CD8-positive, alpha-beta memory T cell (primary cell): ENCODE measurements around the gene KCNMA1. TPM values are rescaled to one million over a fixed set of nuclear protein-coding genes. Genes with fewer than 3 reads are reported as not detected.

Experiments used
- CTCF ChIA-PET: fragments of 350-600 bp; sonication (Branson Sonifier 250); formaldehyde crosslinking; loops from one replicate; lab custom pipeline; 2021; ENCODE audit warnings: antibody characterized with exemption; lab: Charles Lee
- POLR2A ChIA-PET: fragments of 350-600 bp; sonication (Branson Sonifier 250); formaldehyde crosslinking; loops from one replicate; lab custom pipeline; 2021; ENCODE audit warnings: antibody characterized with exemption; lab: Charles Lee
- DNase-seq, 5 donors: peaks; one replicate each; pipeline versions ENCODE4 v3.0.0 to v3.0.0-alpha.2; 2020 to 2022; ENCODE audit warnings: mixed read lengths in 1 of 5
- H3K27ac ChIP-seq: one replicate; pipeline ENCODE4 v1.7.0; 2013; ENCODE audit warnings: low read depth, mild to moderate bottlenecking, low read length, moderate library complexity
- H3K27me3 ChIP-seq: 2 replicates; pipeline ENCODE4 v1.7.0; 2013; ENCODE audit warnings: low read length, mild to moderate bottlenecking; ENCODE audit not compliant: insufficient read depth, poor library complexity, severe bottlenecking
- H3K36me3 ChIP-seq: 2 replicates; pipeline ENCODE4 v1.7.0; 2013; ENCODE audit warnings: mild to moderate bottlenecking, low read length, moderate library complexity; ENCODE audit not compliant: insufficient read depth
- H3K4me1 ChIP-seq: 2 replicates; pipeline ENCODE4 v1.7.0; 2013; ENCODE audit warnings: mild to moderate bottlenecking, low read length, moderate library complexity; ENCODE audit not compliant: insufficient read depth
- H3K4me3 ChIP-seq: 2 replicates; pipeline ENCODE4 v1.7.0; 2013; ENCODE audit warnings: mild to moderate bottlenecking, low read length
- H3K9me3 ChIP-seq: 2 replicates; pipeline ENCODE4 v1.7.0; 2013; ENCODE audit warnings: mild to moderate bottlenecking, low read length
- H3K27ac Mint-ChIP-seq, 8 donors: one replicate each; pipeline ENCODE4 v1.8.0; 2020 to 2021; ENCODE audit warnings: mixed read lengths in 8 of 8, mild to moderate bottlenecking in 6 of 8, inconsistent platforms in 3 of 8, moderate library complexity in 3 of 8
- H3K27me3 Mint-ChIP-seq, 2 donors: one replicate each; pipeline ENCODE4 v1.8.0; 2020 to 2021; ENCODE audit warnings: mixed read lengths in 2 of 2, mild to moderate bottlenecking in 1 of 2, moderate library complexity in 1 of 2
- H3K36me3 Mint-ChIP-seq, 3 donors: one replicate each; pipeline ENCODE4 v1.8.0; 2020 to 2021; ENCODE audit warnings: mixed read lengths in 3 of 3, inconsistent platforms in 1 of 3, mild to moderate bottlenecking in 1 of 3
- H3K4me1 Mint-ChIP-seq, 3 donors: one replicate each; pipeline ENCODE4 v1.8.0; 2020 to 2021; ENCODE audit warnings: mixed read lengths in 3 of 3, inconsistent platforms in 1 of 3, mild to moderate bottlenecking in 1 of 3
- H3K4me3 Mint-ChIP-seq, 7 donors: one replicate each; pipeline ENCODE4 v1.8.0; 2020 to 2021; ENCODE audit warnings: mixed read lengths in 7 of 7, mild to moderate bottlenecking in 6 of 7, moderate library complexity in 4 of 7, inconsistent platforms in 2 of 7
- H3K9me3 Mint-ChIP-seq, 5 donors: one replicate each; pipeline ENCODE4 v1.8.0; 2020 to 2022; ENCODE audit warnings: mixed read lengths in 5 of 5, mild to moderate bottlenecking in 3 of 5, moderate library complexity in 2 of 5, inconsistent platforms in 1 of 5
- polyA plus RNA-seq: library from polyadenylated mRNA; unstranded; fragments of 300-500 nt; fragmentation: Illumina TruSeq; gene quantifications from one replicate; pipeline ENCODE4 v1.2.3, GENCODE V29; 2021
- total RNA-seq, 2 experiments: library from RNA; stranded (reverse); gene quantifications; one replicate each; pipeline ENCODE4 v1.2.3, GENCODE V29; 2021

KCNMA1 gene
- total and polyA plus RNA-seq, 3 experiments from 2014 or later, result 0.20 to 0.31 TPM; not detected in 1

DNA sequence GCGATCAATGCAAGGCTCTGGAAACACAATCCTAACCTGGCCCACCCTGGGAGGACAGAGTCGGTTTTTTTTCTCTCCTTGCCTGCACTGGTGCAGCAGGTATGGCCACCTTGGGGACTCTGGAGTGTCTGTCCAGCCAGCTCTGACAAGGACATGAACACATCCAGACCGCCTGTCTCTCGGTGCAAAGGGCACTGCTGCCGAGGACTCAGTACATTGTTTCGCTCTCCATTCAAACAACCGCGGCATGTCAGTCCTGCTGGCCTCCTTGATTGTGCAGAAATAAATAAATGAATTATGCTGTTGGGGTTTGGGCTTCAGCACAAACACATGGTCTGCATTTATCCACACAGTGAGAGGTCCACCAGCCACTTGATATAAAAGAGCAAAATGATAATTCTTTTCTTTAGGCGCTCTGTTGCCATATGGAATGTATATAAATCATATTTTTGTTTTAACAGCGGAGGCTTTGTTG lies 565.2 kb downstream of the KCNMA1 start:
- Mint-ChIP-seq H3K27ac (no peak overlapping the region), H3K4me1 (no peaks in the 10 kb centered on the region), H3K9me3 (no peaks in the 10 kb centered on the region), H3K27me3 (peaks cover 0 to 5% of the 10 kb centered on the region in 2 donors), H3K4me3 (no peak overlapping the region), H3K36me3 (no peaks in the 10 kb centered on the region)
- Histone ChIP-seq H3K27ac (no peak overlapping the region), H3K9me3 (no peaks in the 10 kb centered on the region), H3K4me1 (no peaks in the 10 kb centered on the region), H3K27me3 (no peaks in the 10 kb centered on the region), H3K36me3 (no peaks in the 10 kb centered on the region), H3K4me3 (no peak overlapping the region)
- ChIA-PET POLR2A (no interaction called here), CTCF (no interaction called here)
- no peak for DNase-seq

DNA sequence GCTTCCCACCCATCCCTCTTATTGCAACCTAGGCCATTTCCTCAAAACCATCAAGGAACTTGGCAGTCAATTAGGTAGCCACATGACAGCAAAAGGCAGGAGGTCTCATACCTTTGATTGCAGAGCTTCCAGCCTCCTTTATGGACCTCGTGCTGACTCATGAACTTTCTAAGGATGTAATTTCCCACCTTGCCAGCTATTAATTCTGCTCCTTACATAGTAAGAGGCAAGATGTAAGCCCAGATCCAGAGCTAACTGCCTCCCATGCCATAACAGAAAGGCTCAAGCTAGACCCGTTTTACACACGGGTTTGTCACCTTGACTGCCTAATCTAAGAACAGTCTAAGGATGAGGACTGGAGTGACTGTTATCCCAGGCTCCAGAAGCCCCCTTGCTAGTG lies 565.7 kb downstream of the KCNMA1 start:
- Histone ChIP-seq H3K9me3 (no peaks in the 10 kb centered on the region), H3K4me1 (no peaks in the 10 kb centered on the region), H3K27me3 (no peaks in the 10 kb centered on the region), H3K36me3 (no peaks in the 10 kb centered on the region), H3K4me3 (no peak overlapping the region), H3K27ac (no peak overlapping the region)
- H3K27ac Mint-ChIP-seq, result no peak overlapping the region
- H3K9me3 Mint-ChIP-seq, result no peaks in the 10 kb centered on the region
- peaks cover 0 to 5% of the 10 kb centered on the region in 2 donors for H3K27me3 Mint-ChIP-seq
- no peak for DNase-seq
- CTCF ChIA-PET, result interaction anchor here (0.6 kb wide), 1 partner anchor 9 kb away, joined by 3 read pairs; no protein-coding TSS in a partner anchor
- no peaks in the 10 kb centered on the region for H3K4me1 Mint-ChIP-seq
- H3K4me3 Mint-ChIP-seq, result no peak overlapping the region
- H3K36me3 Mint-ChIP-seq, result no peaks in the 10 kb centered on the region
- POLR2A ChIA-PET, result no interaction called here

GRCh38 chr10:77071001-77071511 lies 566.6 kb downstream of the KCNMA1 start:
- no peaks in the 10 kb centered on the region for H3K36me3 ChIP-seq
- no peaks in the 10 kb centered on the region for H3K4me1 ChIP-seq
- Mint-ChIP-seq H3K4me3 (no peak overlapping the region), H3K27me3 (peaks cover 0 to 5% of the 10 kb centered on the region in 2 donors), H3K4me1 (no peaks in the 10 kb centered on the region), H3K9me3 (no peaks in the 10 kb centered on the region), H3K36me3 (no peaks in the 10 kb centered on the region), H3K27ac (no peak overlapping the region)
- CTCF ChIA-PET, result no interaction called here
- no peaks in the 10 kb centered on the region for H3K27me3 ChIP-seq
- no peak for DNase-seq
- H3K9me3 ChIP-seq, result no peaks in the 10 kb centered on the region
- POLR2A ChIA-PET, result no interaction called here
- no peak overlapping the region for H3K4me3 ChIP-seq
- no peak overlapping the region for H3K27ac ChIP-seq

DNA sequence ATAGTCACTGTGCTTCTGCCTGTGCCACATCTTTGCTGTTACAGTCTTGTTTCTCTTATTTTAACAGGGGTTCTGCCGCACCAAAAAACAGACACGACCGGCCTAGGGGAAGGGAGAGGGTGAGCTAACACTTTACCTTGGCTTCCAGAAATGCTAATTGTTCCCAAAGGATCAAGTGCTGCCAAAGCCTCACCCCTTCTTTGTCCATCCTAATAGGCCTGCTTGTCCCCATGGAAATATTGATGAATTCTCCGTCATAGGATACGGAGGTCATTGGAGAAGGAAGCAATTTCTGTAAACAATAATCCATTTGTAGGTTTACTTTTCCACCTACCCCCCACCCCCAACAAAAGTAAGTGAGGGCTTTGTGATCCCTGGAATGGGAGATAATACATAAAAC lies 567.3 kb downstream of the KCNMA1 start:
- no peak for DNase-seq
- Mint-ChIP-seq H3K27me3 (peaks cover 0 to 5% of the 10 kb centered on the region in 2 donors), H3K9me3 (no peaks in the 10 kb centered on the region), H3K4me1 (no peaks in the 10 kb centered on the region), H3K27ac (no peak overlapping the region), H3K36me3 (no peaks in the 10 kb centered on the region), H3K4me3 (no peak overlapping the region)
- Histone ChIP-seq H3K9me3 (no peaks in the 10 kb centered on the region), H3K36me3 (no peaks in the 10 kb centered on the region), H3K27ac (no peak overlapping the region), H3K4me1 (no peaks in the 10 kb centered on the region), H3K27me3 (no peaks in the 10 kb centered on the region), H3K4me3 (no peak overlapping the region)
- ChIA-PET CTCF (no interaction called here), POLR2A (no interaction called here)

GRCh38 chr10:77068969-77069368 lies 568.6 kb downstream of the KCNMA1 start:
- H3K4me1 ChIP-seq, result no peaks in the 10 kb centered on the region
- no peaks in the 10 kb centered on the region for H3K36me3 ChIP-seq
- no peak overlapping the region for H3K27ac ChIP-seq
- H3K4me3 ChIP-seq, result no peak overlapping the region
- Mint-ChIP-seq H3K4me3 (no peak overlapping the region), H3K9me3 (no peaks in the 10 kb centered on the region), H3K27me3 (peaks cover 0 to 4% of the 10 kb centered on the region in 2 donors), H3K4me1 (no peaks in the 10 kb centered on the region), H3K36me3 (no peaks in the 10 kb centered on the region), H3K27ac (no peak overlapping the region)
- no peaks in the 10 kb centered on the region for H3K27me3 ChIP-seq
- POLR2A ChIA-PET, result no interaction called here
- no peaks in the 10 kb centered on the region for H3K9me3 ChIP-seq
- DNase-seq, result no peak
- CTCF ChIA-PET, result no interaction called here

- Mint-ChIP-seq H3K4me3 (no peak overlapping the region), H3K4me1 (no peaks in the 10 kb centered on the region), H3K27me3 (peaks cover 0 to 4% of the 10 kb centered on the region in 2 donors), H3K9me3 (no peaks in the 10 kb centered on the region), H3K27ac (no peak overlapping the region), H3K36me3 (no peaks in the 10 kb centered on the region)
- Histone ChIP-seq H3K9me3 (no peaks in the 10 kb centered on the region), H3K4me3 (no peak overlapping the region), H3K27me3 (no peaks in the 10 kb centered on the region), H3K27ac (no peak overlapping the region), H3K36me3 (no peaks in the 10 kb centered on the region), H3K4me1 (no peaks in the 10 kb centered on the region)
- POLR2A ChIA-PET, result no interaction called here
- no peak for DNase-seq
- CTCF ChIA-PET, result no interaction called here
These were observed 569.3 kb downstream of the KCNMA1 start for GRCh38 chr10:77068272-77068671.

DNA sequence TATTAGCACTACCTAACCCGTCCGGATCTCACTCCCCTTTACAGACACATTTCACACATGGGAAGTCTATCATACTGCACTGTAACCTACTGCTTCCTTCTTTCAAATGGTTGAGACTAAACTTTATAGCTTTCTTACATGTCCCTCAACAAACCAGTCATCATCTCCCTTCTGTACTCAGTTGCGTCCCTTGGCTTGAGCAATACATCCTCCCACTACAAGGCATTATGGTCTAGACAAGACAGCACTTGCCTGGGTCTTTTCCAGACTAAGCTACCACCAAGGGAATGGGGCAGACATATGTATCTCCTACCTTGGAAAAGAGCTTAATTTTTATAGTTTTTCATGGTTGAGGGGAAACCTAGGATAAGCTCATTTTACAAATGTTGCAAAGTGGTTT lies 575.2 kb downstream of the KCNMA1 start:
- no peaks in the 10 kb centered on the region for H3K36me3 Mint-ChIP-seq
- CTCF ChIA-PET, result interaction anchor here (1.2 kb wide), 1 partner anchor 9 kb away, joined by 3 read pairs; no protein-coding TSS in a partner anchor
- H3K36me3 ChIP-seq, result no peaks in the 10 kb centered on the region

DNA sequence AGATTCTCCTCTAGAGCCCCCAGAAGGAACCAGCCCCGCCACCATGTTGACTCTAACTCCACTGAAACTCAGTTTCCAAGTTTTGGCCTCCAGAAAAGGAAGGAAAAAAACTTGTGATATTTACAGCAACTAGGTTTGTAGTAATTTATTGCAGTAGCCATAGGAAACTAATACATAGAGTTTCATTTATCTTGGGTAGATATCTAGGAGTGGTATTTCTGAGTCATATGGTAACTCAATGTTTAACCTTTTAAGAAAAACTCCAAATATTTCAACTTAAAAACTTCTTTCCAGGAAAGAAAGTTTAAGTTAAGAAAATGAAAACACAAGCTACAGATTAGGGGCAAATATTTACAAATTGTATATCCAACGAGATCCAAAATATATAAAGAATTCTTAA lies 576.7 kb downstream of the KCNMA1 start:
- H3K27me3 ChIP-seq, result no peaks in the 10 kb centered on the region
- ChIA-PET POLR2A (no interaction called here), CTCF (no interaction called here)
- H3K4me3 ChIP-seq, result no peak overlapping the region
- H3K9me3 ChIP-seq, result no peaks in the 10 kb centered on the region
- H3K36me3 ChIP-seq, result no peaks in the 10 kb centered on the region
- Mint-ChIP-seq H3K9me3 (peaks cover 0 to 3% (median 0%) of the 10 kb centered on the region in 5 donors), H3K4me1 (no peaks in the 10 kb centered on the region), H3K27me3 (peaks cover 0 to 3% of the 10 kb centered on the region in 2 donors), H3K27ac (no peak overlapping the region), H3K36me3 (no peaks in the 10 kb centered on the region), H3K4me3 (no peak overlapping the region)
- no peak for DNase-seq
- H3K27ac ChIP-seq, result no peak overlapping the region
- H3K4me1 ChIP-seq, result no peaks in the 10 kb centered on the region

More for the DNA sequence above, 575.2 kb downstream of the KCNMA1 start:
- H3K27ac ChIP-seq, result no peak overlapping the region
- Mint-ChIP-seq H3K9me3 (no peaks in the 10 kb centered on the region), H3K27ac (no peak overlapping the region), H3K4me3 (no peak overlapping the region), H3K4me1 (no peaks in the 10 kb centered on the region), H3K27me3 (peaks cover 0 to 2% of the 10 kb centered on the region in 2 donors)
- no peaks in the 10 kb centered on the region for H3K4me1 ChIP-seq
- H3K27me3 ChIP-seq, result no peaks in the 10 kb centered on the region
- POLR2A ChIA-PET, result no interaction called here
- no peak for DNase-seq
- no peak overlapping the region for H3K4me3 ChIP-seq
- no peaks in the 10 kb centered on the region for H3K9me3 ChIP-seq
